Ishikawa (cell line): ENCODE results near the gene BTRC.

Source experiments
- CEBPB ChIP-seq: IDR thresholded peaks from 2 replicates; pipeline ENCODE4 v1.6.1; 2012
- CREB1 ChIP-seq: IDR thresholded peaks from 2 replicates; pipeline ENCODE4 v1.6.1; 2012; ENCODE audit warnings: low read depth
- EP300 ChIP-seq: IDR thresholded peaks from 2 replicates; pipeline ENCODE4 v1.6.1; 2012; ENCODE audit warnings: borderline replicate concordance
- MAX ChIP-seq: IDR thresholded peaks from 2 replicates; pipeline ENCODE4 v1.6.1; 2012
- RAD21 ChIP-seq: IDR thresholded peaks from 2 replicates; pipeline ENCODE4 v1.6.1; 2012; ENCODE audit warnings: low read depth
- TCF12 ChIP-seq: IDR thresholded peaks from 2 replicates; pipeline ENCODE4 v1.6.1; 2012; ENCODE audit warnings: low read depth
- TEAD4 ChIP-seq: IDR thresholded peaks from 2 replicates; pipeline ENCODE4 v1.6.1; 2012

- no peak for TF ChIP-seq EP300
- no peak for TF ChIP-seq MAX
- no peak for TF ChIP-seq CEBPB
- TF ChIP-seq CREB1: no peak
- no peak for TF ChIP-seq RAD21
- TF ChIP-seq TEAD4: no peak
- no peak for TF ChIP-seq TCF12
These were observed 48.4 kb upstream of the BTRC start for GRCh38 chr10:101305320-101306241.
